Epithelial cell of esophagus (primary cell): Measurements from ENCODE around the gene PANK4.

Experiments used
- DNase-seq: peaks from one replicate; pipeline ENCODE4 v3.0.0; 2010; ENCODE audit warnings: low read depth
- H3K4me3 ChIP-seq: 2 replicates; pipeline ENCODE4 v1.5.1; 2011; ENCODE audit warnings: mild to moderate bottlenecking, low read length, control low read depth
- CTCF ChIP-seq: IDR thresholded peaks from 2 replicates; pipeline ENCODE4 v1.5.1; 2011; ENCODE audit warnings: low read depth, mild to moderate bottlenecking, low read length, control low read depth, inconsistent platforms; ENCODE audit not compliant: insufficient read depth; ENCODE audit errors: missing control alignments

The PANK4 gene

DNA sequence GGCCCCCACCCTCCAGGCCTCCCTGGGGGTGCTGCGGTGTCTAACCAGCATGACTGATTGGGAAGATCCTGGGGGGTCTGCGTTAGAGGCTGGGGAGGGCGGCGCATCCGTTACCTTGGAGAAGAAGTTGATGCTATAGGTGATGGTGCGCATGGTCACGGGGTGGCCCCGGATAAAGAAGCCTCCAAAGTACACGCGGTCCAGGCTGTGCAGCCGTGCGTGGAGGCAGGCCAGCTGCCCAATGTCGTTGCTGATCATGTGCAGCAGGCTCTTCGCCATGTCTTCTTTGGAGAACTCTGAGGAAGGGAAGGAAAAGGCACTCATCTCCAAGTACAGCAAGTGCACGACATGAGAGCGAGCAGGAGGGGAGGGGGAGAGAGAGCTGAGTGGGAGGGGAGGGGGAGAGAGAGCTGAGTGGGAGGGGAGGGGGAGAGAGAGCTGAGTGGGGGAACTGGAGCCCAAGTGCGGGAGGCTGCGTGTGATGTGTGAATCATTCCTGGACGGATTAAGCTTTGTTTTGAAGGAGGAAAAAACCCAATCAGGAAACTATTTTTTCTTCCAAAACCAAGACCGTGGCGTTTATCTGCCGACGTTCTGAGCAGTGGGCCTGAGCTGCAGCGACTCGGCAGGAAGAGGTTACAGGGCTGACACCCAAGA, 7.2 kb downstream of the PANK4 start:
- no peak for DNase-seq
- TF ChIP-seq CTCF: no peak
- no peak overlapping the region for H3K4me3 ChIP-seq

DNA sequence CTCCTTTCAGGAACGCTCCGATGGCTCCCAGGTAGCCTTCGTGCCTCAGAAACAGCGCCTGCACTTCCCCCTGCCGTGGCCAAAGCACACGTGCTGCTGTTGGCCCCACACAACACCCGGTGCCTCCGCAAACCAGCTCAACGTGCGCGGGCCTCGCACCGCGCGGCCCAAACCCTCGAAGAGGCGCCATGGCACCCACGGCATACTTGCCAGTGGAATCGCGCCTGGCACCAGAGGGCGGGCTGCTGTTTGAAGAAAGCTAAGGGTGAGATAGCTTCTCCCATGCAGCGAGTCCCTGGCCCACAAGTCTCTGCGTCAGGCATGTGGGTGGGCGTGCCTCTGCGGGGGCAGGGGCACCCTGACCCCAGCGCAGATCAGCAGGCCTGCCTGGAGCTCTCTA, 7.9 kb downstream of the PANK4 start:
- no peak for DNase-seq
- TF ChIP-seq CTCF: no peak
- H3K4me3 ChIP-seq: no peak overlapping the region

- TF ChIP-seq CTCF: no peak
- no peak for DNase-seq
- H3K4me3 ChIP-seq: no peak overlapping the region
Observed at GRCh38 chr1:2517966-2518365, 8.4 kb downstream of the PANK4 start.

DNA sequence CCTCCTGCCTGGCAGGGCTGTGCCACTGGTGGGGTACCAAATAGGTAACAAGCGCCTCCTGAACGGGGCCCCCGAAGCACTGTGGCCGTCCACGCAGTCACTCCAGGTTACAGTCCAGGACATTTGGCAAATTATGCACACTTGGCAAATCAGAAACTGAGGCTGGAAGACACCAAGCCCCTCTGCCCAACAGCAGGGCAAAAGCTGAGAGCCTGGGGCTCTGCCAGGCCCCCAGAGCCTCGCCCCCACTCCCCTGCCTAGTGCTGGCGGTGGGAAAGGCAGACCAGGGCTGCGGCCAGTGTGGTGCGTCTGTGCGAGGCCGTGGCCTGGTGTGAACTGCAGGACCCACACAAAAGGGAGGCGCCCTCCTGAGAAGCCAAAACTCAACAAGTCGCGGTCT, 9.4 kb downstream of the PANK4 start:
- H3K4me3 ChIP-seq: no peak overlapping the region
- no peak for DNase-seq
- TF ChIP-seq CTCF: no peak

GRCh38 chr1:2516124-2516523, 10.3 kb downstream of the PANK4 start:
- TF ChIP-seq CTCF: no peak
- no peak overlapping the region for H3K4me3 ChIP-seq
- DNase-seq: no peak

- no peak for DNase-seq
- no peak overlapping the region for H3K4me3 ChIP-seq
- TF ChIP-seq CTCF: no peak
Observed at GRCh38 chr1:2515763-2516080, 10.7 kb downstream of the PANK4 start.
